ENCODE data around the gene CERS5.

The CERS5 gene

GRCh38 chr12:50167049-50167828 lies at the start of gene CERS5:
Gene CERS5, minus strand, starts transcription at chr12:50167369. Its CDS starts 72 bp downstream, at chr12:50167297.
- Histone ChIP-seq H3K27me3 (ENCODE audit: low read depth, low read length) (no peaks in the 10 kb centered on the region), H3K4me1 (ENCODE audit: low read length) (peaks cover 10% of the 10 kb centered on the region; the same call in 1 of the 2 replicates), H3K79me2 (ENCODE audit: low read length) (peaks cover 39% of the 10 kb centered on the region), H3K4me2 (ENCODE audit: low read length) (peak within 1 kb of the TSS; percentile 100), H4K20me1 (ENCODE audit: insufficient read depth, low read length) (no peaks in the 10 kb centered on the region), H2AFZ (ENCODE audit: low read depth, low read length) (peak within 1 kb of the TSS; percentile 92), H3K9ac (ENCODE audit: low read length) (peak within 1 kb of the TSS; percentile 94), H3K36me3 (replicated peaks; ENCODE audit: low read depth, low read length) (no peaks in the 10 kb centered on the region), H3K4me3 (ENCODE audit: low read length) (peak within 1 kb of the TSS; percentile 94), H3K27ac (ENCODE audit: low read length) (peak within 1 kb of the TSS; percentile 71), H3K9me3 (ENCODE audit: insufficient read depth, low read length) (no peaks in the 10 kb centered on the region)
- no peak for TF ChIP-seq EZH2phosphoT487 (IDR thresholded peaks at IDR 0.05; ENCODE audit: low read depth)
- no peak for TF ChIP-seq CTCF (IDR thresholded peaks at IDR 0.05; ENCODE audit: low read depth, low read length)

GRCh38 chr12:50215033-50215432 lies 47.9 kb upstream of the CERS5 start:
- H4K20me1 ChIP-seq (ENCODE audit: insufficient read depth, low read length), result peaks cover 79% of the 10 kb centered on the region
- no peaks in the 10 kb centered on the region for H3K9me3 ChIP-seq (ENCODE audit: insufficient read depth, low read length)
- peak overlapping the region; percentile 4; the same call in 1 of the 2 replicates for H3K4me2 ChIP-seq (ENCODE audit: low read length)
- TF ChIP-seq CTCF (IDR thresholded peaks at IDR 0.05; ENCODE audit: low read depth, low read length) (no peak), EZH2phosphoT487 (IDR thresholded peaks at IDR 0.05; ENCODE audit: low read depth) (no peak)
- H3K79me2 ChIP-seq (ENCODE audit: low read length), result peaks cover 95% of the 10 kb centered on the region
- peaks cover 55% of the 10 kb centered on the region for H3K36me3 ChIP-seq (replicated peaks; ENCODE audit: low read depth, low read length)
- no peak overlapping the region for H3K9ac ChIP-seq (ENCODE audit: low read length)
- no peak overlapping the region for H2AFZ ChIP-seq (ENCODE audit: low read depth, low read length)
- H3K27ac ChIP-seq (ENCODE audit: low read length), result no peak overlapping the region
- H3K4me3 ChIP-seq (ENCODE audit: low read length), result no peak overlapping the region
- no peaks in the 10 kb centered on the region for H3K27me3 ChIP-seq (ENCODE audit: low read depth, low read length)
- H3K4me1 ChIP-seq (ENCODE audit: low read length), result peaks cover 7% of the 10 kb centered on the region

GRCh38 chr12:50214018-50214417 lies 46.8 kb upstream of the CERS5 start:
- H3K9ac ChIP-seq (ENCODE audit: low read length), result no peak overlapping the region
- H3K4me1 ChIP-seq (ENCODE audit: low read length), result peaks cover 2% of the 10 kb centered on the region; the same call in 1 of the 2 replicates
- H3K79me2 ChIP-seq (ENCODE audit: low read length), result peaks cover 95% of the 10 kb centered on the region
- H3K4me2 ChIP-seq (ENCODE audit: low read length), result no peak overlapping the region
- H3K4me3 ChIP-seq (ENCODE audit: low read length), result no peak overlapping the region
- no peaks in the 10 kb centered on the region for H3K9me3 ChIP-seq (ENCODE audit: insufficient read depth, low read length)
- peaks cover 76% of the 10 kb centered on the region for H4K20me1 ChIP-seq (ENCODE audit: insufficient read depth, low read length)
- H3K36me3 ChIP-seq (replicated peaks; ENCODE audit: low read depth, low read length), result peaks cover 56% of the 10 kb centered on the region
- H3K27me3 ChIP-seq (ENCODE audit: low read depth, low read length), result no peaks in the 10 kb centered on the region
- no peak for TF ChIP-seq EZH2phosphoT487 (IDR thresholded peaks at IDR 0.05; ENCODE audit: low read depth)
- no peak for TF ChIP-seq CTCF (IDR thresholded peaks at IDR 0.05; ENCODE audit: low read depth, low read length)
- no peak overlapping the region for H3K27ac ChIP-seq (ENCODE audit: low read length)
- H2AFZ ChIP-seq (ENCODE audit: low read depth, low read length), result no peak overlapping the region

GRCh38 chr12:50213439-50213838 lies 46.3 kb upstream of the CERS5 start:
- H3K79me2 ChIP-seq (ENCODE audit: low read length), result peaks cover 95% of the 10 kb centered on the region
- no peaks in the 10 kb centered on the region for H3K9me3 ChIP-seq (ENCODE audit: insufficient read depth, low read length)
- TF ChIP-seq CTCF (IDR thresholded peaks at IDR 0.05; ENCODE audit: low read depth, low read length) (no peak), EZH2phosphoT487 (IDR thresholded peaks at IDR 0.05; ENCODE audit: low read depth) (no peak)
- H3K36me3 ChIP-seq (replicated peaks; ENCODE audit: low read depth, low read length), result peaks cover 53% of the 10 kb centered on the region
- H3K4me2 ChIP-seq (ENCODE audit: low read length), result no peak overlapping the region
- no peak overlapping the region for H3K4me3 ChIP-seq (ENCODE audit: low read length)
- H3K27me3 ChIP-seq (ENCODE audit: low read depth, low read length), result no peaks in the 10 kb centered on the region
- peaks cover 71% of the 10 kb centered on the region for H4K20me1 ChIP-seq (ENCODE audit: insufficient read depth, low read length)
- no peak overlapping the region for H3K27ac ChIP-seq (ENCODE audit: low read length)
- H3K9ac ChIP-seq (ENCODE audit: low read length), result no peak overlapping the region
- H2AFZ ChIP-seq (ENCODE audit: low read depth, low read length), result no peak overlapping the region
- H3K4me1 ChIP-seq (ENCODE audit: low read length), result peaks cover 2% of the 10 kb centered on the region; the same call in 1 of the 2 replicates

All from OCI-LY3 (cell line).